Raji (cell line): ENCODE results near the gene PEA15.

Experiments used
- POLR2A ChIP-seq: IDR thresholded peaks from 2 replicates; pipeline ENCODE4 v1.6.1; 2011; ENCODE audit warnings: low read depth, low read length, control low read depth; ENCODE audit not compliant: insufficient read depth

PEA15 gene

DNA sequence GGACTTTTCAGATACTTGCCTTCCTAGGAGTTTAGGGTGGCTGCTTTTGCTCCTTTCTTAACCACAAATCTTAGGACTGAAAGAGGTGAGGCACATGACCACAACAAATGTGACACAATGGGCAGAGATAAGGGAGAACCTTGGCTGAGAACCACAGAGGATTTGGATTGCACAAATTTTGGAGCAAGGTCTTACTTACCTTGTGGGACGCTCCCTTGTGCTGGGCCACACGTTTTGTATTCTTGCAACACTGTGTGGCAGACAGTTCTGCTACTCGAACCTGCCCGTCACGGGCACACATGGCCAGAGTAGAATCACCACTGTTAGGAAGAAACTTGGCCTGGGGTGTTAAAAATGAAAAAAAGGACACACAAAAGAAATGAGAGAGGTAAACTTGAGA is 33.2 kb downstream of the PEA15 start:
- TF ChIP-seq POLR2A: no peak

DNA sequence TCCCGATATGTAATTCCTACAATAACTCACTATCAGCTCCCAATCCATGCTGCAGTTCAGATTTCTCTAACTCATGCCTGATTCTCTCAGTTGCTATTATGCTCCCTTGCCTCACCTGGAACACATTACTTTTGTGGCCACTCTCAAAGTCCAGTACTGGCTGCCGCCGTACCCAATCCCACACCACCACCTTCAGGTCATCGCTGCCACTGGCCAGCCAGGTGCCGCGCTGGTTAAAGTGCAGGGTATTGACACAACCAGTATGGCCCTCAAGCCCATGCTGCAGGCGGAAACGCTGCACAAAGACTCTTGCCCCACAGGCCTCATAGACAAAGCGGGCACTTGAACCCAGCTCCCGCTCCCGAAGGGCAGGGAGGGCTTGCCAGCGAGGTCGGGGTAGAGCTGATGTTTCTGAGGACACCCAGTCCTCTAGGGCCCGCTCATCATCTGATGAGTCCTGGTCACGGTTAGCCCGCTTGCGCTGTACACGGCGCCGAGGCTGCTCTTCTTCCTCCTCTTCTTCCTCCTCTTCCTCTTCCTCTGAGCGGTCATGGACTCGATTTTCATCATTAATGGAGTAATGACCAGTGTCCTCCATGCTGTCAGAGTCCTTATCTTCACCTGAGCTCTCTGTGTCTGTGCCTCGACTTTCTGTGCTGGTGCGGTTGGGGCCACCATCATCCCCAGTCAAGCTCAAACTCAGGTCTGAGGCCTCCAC is 34.6 kb downstream of the PEA15 start:
- no peak for TF ChIP-seq POLR2A

DNA sequence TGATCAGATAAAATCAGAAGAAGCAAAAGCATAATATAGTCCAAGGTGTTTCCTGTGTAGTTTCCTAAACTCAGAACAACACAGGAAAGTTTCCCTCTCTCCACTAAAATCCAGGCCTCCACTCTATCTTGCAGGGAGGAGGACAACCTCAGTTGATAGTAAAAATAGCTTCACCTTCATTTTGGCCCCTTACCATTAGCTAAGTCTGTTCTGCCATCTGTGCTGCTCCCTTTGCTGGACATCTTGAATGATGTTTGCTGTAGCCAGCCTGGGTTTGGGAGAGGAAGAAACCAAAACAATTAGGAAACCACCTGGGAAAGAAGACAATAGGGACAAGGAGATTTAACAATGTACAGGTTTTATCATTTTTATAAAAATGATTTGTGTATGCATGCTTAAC is 38.6 kb downstream of the PEA15 start:
- TF ChIP-seq POLR2A: no peak

DNA sequence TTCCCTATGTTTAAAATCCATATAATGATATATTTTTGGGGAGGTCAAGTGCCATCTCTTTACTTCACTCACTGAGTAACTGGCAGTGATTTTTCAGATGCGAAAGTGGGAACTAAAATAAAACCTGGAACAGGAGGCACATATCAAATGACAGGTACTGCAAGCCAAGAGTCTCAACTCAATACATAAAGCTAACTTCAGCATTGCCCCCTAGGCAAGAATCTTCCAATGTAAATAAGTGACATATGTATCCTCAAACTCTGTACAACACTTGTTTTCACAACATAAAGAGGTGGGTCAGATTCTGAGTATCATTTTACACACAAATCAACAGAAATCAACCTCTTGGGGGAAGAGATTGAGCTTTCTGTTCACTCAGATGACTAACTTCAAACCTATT is 39.0 kb downstream of the PEA15 start:
- no peak for TF ChIP-seq POLR2A

DNA sequence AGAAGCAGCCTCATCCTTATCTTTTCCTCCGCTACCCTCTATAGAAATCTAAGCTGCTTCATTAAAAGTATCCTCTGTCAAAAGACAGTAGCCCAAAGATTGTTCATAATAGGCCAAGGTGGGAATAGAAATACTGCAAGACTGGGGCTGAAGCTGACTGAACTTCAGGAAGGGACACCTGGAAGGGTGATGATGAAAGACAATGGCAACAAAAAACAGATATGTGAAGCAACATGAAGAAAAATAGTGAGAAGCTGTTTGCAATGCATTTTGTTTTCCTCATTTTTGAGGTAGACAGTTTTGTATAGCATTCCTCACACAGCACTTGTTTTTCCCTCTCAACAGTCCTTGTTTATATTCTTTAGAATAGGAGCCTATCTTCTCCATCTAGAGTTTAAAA is 40.2 kb downstream of the PEA15 start:
- no peak for TF ChIP-seq POLR2A

DNA sequence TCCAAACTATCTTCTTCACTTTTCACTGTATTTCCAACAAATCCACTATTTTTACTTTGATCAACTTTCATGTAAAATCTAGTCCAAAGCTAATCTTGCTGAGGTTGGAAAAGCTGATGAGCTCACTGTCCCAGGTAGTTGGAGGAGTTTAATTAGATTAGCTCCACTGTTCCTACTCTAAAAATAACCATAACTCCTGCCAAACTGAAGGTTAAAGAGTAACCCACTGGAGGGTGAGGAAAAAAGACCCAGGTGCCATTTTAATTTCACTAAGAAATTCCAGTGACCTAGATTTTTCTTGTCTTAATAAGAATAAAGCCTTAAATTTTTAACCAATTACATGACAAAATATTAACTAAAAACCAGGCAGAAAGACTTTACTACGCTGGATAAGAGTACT is 41.9 kb downstream of the PEA15 start:
- TF ChIP-seq POLR2A: no peak

DNA sequence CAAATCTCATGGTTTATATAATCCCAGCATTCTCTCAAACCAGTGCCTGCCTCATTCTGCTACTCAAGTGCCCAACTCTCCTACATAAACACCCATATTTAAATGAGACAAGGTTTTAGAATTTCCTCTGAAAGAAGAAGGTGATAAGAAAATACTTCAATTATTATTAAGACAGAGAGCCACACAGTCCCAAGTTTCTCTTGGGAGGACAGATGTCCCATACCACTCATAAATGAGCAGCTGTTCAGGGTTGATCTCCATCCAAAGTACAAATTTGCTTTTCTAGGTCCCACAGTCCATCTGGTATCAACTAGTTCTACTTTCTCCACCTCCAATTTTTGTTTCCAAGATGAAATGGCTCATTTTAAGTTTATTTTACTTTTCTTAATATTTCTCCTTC is 45.8 kb downstream of the PEA15 start:
- TF ChIP-seq POLR2A: no peak

DNA sequence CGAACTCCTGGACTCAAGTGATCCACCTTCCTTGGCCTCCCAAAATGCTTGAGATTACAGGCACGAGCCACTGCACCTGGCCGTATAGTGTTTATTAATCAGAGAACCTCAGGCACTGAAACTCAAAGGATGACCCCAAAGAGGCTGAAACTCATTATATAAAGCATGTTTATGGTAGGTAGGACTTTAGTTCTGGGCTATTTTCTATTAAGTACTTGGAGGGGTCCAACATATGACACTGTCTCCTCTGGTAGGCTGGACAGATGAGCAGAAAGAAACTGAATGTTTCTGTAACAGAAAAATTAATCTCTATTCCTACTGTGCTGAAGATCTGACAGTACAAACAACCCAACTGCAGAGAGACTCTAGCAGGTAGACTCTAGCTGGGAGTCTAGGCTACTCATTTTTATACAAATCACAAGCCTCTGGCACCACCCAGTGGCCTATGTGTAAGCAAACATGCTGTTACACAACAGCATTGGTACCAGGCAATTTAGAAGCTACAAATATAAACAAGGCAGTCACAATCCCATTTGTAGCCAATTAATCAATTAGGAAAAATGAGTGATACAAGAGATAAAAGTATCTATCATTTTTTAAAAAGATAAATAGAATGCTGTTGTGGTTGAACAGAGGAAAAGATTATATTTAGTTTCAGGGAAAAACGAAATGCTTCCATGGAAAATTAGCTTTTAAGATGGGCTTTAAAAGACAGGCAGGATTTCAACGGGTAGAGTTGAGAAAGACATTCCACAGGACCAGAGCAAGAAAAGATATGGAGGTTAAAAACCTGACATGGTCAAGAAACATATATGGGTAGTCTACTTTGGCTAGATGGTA is 46.7 kb downstream of the PEA15 start:
- TF ChIP-seq POLR2A: no peak

DNA sequence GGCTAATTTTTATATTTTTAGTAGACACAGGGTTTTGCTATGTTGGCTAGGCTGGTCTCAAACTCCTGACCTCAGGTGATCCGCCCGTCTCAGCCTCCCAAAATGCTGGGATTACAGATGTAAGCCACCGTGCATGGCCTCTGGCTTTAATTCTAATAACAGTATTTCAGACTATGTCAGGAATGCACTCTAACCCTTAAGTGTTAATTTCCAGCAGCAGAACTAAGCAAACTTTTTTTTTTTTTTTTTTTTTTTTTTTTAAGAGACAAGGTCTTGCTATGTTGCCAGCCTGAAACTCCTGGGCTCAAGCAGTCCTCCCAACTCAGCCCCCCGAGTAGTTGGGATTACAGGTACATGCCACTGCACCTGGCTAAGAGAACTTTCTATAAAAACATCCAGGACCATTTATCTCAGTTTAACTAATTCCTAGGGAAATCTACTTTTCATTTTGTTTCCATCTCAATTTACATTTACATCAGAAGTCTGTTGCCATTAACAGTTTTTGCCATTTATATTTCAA is 50.7 kb downstream of the PEA15 start:
- TF ChIP-seq POLR2A: no peak

DNA sequence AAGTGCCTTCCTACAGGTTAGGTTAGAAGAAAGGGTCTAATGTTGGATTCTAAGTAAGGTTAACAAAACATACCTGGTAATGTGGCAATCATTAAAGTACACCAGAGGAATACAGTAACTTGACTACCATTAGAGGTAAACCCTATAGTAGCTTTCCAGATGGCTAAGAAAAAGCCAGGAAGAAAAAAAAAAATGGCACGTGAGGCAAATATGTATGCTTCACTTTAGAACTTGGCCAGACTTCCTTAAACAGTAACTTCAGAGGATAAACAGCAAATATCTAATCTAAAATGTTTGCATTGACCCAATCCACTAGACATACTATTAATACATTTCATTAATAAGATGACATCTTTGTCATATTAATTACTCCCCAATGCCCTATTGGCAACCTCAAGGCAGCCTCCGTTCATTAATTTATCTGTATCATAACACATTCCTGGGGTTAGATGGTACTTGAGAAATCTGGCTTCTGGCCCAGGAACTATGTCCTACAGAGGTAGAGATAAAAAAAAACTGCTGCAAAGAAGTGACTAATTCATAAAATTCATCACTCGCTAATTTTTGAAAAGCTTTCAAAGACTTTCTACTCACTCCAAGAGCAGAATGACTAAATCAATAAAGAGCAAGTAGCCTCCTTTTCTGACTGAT is 51.3 kb downstream of the PEA15 start:
- TF ChIP-seq POLR2A: no peak

DNA sequence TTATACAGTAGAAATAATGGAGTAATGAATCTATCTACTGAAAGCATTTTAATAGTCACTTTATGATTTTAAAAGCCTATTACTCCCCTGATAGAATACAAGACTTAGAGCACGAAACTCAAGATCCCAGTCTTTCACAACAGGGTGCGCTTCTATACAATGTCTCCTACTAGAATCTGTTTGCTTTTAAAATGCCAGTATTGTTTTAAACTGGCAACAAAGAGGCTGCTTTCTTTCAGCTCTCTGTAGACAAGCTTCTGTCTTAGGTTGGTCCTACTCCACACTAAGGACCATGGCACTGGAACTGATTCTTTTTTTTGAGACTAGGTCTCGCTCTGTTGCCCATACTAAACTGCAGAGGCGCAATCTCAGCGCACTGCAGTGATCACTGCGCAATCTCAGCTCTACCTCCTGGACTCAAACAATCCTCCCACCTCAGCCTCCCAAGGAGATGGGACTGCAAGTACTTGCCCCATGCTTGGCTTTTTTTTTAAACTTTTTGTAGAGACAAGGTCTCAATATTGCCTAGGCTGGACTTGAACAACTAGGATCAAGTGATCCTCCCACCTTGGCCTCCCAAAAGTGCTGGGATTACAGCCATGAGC is 52.3 kb downstream of the PEA15 start:
- no peak for TF ChIP-seq POLR2A

DNA sequence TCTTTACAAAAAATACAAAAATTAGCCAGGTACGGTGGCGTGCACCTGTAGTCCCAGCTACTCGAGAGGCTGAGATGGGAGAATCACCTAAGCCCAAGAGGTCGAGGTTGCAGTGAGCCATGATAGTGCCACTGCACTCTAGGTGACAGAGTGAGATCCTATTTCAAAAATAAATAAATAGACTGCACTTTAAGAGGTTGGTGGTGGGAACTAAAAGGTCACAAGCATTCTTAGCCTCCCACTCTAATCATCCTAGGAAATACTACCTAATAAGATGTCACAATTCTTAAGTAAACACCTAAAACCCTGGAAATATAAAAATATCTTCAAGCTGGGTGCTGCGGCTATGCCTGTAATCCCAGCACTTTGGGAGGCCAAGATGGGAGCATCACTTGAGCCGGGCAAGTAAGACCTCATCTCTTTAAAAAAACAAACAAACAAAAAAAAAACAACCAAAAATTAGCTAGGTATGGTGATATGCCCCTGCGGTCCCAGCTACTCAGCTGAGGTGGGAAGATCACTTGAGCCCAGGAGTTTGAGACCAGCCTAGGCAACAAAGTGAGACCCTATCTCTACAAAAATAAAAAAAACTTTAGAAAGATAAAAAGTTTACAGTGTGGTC is 53.1 kb downstream of the PEA15 start:
- TF ChIP-seq POLR2A: no peak

DNA sequence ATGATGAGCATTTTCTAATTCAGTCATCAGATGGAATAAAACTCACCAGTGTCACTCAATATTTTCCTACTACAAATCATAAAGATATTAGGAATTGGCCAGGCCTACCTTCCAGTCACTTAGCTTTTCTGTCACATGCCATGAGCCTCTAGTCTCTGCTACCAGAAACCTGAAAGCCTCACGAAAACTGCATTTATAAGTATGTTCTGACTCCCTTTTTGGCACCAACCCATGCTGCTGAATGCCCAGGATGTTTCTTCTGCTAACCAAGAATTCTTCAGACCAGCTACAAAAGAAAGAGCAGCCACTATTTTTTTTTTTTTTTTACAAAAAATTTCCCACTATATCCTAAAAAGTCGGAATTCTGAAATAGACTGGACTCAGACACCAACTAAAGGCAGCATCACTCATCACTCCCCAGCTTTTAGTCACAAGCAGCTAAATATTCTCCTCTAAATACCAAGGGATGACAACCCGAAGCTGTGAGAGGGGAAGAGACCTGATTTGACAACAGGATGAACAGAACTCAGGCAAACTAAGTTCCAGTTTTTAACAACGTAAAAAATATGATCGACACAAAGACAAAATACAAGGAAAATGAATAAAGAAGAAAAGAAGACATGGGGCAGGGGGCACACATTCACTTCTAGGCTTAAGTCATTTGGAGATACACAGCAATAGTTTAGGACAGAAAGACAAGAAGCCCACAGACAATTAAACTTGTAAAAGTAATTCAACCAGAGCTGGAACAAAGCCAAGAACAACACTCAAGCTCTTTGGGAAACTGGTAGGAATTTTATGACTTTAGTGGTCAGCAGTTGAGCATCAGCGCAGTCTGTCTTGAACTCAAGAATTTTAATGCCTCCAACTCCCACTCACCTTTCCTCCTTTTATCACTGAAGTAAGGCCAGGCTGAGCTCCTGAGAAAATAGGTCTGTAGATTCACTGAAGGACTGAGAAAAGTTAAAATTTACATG is 55.5 kb downstream of the PEA15 start:
- no peak for TF ChIP-seq POLR2A

DNA sequence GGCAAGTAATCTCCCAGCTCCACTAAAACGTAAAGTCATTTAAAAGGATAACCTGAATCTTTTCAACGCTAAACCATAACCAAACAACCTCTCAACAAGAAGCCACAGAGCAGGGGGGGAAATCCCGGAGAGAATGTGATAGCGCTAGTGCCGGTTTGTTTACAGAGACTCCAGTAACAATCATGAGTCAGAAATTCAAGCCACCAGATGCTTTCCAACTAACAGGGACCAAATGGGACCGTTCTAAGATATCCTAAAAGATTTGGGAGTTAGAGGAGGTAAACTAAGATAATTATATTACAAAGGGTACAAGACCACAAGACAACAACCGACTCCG is 56.3 kb downstream of the PEA15 start:
- TF ChIP-seq POLR2A: no peak
